ENCODE data around the gene PDE1C.

DNA sequence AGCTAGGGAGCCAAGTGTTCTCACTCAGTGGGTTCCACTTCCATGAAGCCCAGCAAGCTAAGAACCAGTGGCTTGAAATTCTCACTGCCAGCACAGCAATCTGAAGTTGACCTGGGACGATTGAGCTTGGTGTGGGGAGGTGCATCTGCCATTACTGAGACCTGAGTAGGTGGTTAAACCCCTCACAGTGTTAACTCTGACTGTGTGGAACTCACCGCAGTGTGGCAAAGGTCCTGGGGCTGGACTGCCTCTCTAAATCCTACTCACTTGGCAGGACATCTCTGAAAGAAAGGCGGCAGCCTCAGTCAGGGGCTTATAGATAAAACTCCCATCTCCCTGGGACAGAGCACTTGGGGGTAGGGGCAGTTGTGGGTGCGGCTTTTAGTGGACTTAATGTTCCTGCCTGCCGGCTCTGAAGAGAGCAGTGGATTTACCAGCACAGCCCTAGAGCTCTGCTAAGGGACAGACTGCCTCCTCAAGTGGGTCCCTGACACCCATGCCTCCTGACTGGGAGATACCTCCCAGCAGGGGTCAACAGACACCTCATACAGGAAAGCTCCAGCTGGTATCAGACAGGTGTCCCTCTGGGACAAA lies 143.1 kb downstream of the PDE1C start:
- TF ChIP-seq POLR2A (IDR thresholded peaks at IDR 0.05) (no peak), CTCF (IDR thresholded peaks at IDR 0.05) (no peak)
